ENCODE measurements around the gene ZNF614.
"Not testable (repeated sequence)": the region's sequence is repeated elsewhere in the genome, so short reads cannot be mapped to it uniquely, and the experiment has no call there.

The ZNF614 gene

DNA sequence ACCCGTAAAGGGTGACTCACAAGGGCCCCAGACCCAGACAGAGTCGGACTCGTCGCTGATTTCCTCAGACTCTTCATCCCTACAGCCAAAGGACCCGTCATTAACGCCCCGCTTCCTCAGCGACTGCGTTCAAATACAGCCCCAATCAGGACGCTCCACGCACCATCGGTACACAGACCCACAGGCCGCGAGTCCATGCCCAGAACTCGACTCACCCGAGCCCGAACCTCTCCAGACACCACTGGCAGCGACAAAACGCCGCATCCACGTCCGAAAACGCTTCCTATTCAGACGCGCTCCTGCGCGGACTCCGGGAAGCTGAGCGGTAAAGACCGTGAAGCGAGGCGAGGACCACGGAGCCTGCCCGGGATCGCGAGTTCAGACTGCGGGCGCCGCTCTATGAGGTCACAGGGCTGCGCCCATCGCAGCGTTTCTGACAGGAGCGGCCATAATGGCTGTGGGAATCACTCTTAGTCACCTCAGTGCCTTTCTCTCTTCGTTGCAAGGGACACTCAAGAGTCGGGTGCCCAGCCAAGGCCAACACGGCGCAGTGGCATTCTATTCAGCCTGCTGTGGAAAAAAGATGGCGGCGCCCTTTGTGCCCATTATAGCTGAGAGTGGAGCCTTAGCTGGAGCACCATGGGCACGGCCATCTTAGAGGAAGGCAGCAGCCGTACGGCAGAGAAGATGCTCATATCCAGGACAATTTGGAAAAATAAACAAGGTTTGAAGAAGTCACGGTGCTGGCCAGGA lies at the start of gene ZNF614:
Gene ZNF614, minus strand, starts transcription at position 353 of the 753 bp plus-strand sequence. CDS start 2,634 bp downstream, outside the sequence.
- in situ Hi-C loops (cut with MboI; ENCODE audit: low sequenced_read_pairs) = no loop called here

DNA sequence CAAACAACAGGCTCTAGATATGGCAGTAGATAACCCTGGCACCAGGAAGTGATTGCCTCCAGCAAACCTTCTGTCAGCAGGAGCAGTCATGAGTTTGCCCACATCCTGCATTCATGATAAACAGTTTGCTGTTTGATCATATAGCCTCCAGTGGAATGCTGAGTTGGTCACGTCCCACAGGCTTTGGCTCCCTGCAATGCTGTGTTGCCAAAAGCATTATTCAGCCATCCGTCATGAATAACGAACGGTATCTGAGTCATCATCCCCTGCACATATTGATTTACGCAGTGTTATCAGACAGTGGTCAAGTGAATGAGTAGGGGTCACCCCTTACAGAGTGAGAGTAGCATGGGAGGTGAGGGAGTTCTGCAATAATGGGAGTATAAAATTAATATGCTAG lies 42.3 kb upstream of the ZNF614 start:
- in situ Hi-C loops (cut with MboI; ENCODE audit: low sequenced_read_pairs) = no loop called here

GRCh38 chr19:52069653-52070052 lies 41.5 kb upstream of the ZNF614 start:
- in situ Hi-C loops (cut with MboI; ENCODE audit: low sequenced_read_pairs) = no loop called here

- in situ Hi-C loops (cut with MboI; ENCODE audit: low sequenced_read_pairs) = no loop called here
Measured at GRCh38 chr19:52066258-52066863, 38.2 kb upstream of the ZNF614 start.

DNA sequence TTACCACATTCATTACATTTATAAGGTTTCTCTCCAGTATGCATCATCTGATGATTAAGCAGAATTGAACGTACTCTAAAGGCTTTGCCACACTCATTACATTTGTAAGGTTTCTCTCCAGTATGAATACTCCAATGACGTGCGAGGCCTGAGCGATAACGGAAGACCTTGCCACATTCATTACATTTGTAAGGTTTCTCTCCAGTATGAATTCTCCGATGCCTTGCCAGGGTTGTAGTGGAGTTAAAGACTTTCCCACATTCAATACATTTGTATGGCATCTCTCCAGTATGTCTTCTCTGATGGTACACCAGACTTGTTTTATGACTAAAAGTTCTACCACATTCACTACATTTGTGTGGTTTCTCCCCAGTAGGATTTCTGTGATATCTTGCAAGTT lies 37.2 kb upstream of the ZNF614 start:
- in situ Hi-C loops (cut with MboI; ENCODE audit: low sequenced_read_pairs) = no loop called here

DNA sequence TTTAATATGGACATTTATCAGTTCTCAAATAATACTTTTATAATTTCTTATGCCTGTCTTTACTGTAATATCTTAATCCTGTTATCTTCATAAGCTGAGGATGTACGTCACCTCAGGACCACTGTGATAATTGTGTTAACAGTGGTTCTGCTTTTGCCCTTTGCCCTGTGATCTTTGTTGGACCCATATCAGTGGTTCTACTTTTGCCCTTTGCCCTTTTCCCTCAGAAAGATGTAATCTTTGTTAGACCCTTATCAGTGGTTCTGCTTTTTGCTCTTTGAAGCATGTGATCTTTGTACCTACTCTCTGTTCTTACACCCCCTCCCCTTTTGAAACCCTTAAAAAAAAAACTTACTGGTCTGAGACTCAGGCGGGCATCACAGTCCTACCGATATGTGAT lies 28.3 kb upstream of the ZNF614 start:
- in situ Hi-C loops (cut with MboI; ENCODE audit: low sequenced_read_pairs) = not testable (repeated sequence)

DNA sequence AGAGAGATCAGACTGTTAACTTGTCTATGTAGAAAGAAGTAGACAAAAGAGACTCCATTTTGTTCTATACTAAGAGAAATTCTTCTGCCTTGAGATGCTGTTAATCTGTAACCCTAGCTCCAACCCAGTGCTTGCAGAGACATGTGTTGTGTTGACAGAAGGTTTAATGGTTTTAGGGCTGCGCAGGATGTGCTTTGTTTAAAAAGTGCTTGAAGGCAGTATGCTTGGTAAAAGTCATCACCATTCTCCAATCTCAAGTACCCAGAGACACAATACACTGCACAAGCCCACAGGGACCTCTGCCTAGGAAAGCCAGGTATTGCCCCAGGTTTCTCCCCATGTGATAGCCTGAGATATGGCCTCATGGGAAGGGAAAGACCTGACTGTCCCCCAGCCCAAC lies 23.6 kb upstream of the ZNF614 start:
- in situ Hi-C loops (cut with MboI; ENCODE audit: low sequenced_read_pairs) = not testable (repeated sequence)

DNA sequence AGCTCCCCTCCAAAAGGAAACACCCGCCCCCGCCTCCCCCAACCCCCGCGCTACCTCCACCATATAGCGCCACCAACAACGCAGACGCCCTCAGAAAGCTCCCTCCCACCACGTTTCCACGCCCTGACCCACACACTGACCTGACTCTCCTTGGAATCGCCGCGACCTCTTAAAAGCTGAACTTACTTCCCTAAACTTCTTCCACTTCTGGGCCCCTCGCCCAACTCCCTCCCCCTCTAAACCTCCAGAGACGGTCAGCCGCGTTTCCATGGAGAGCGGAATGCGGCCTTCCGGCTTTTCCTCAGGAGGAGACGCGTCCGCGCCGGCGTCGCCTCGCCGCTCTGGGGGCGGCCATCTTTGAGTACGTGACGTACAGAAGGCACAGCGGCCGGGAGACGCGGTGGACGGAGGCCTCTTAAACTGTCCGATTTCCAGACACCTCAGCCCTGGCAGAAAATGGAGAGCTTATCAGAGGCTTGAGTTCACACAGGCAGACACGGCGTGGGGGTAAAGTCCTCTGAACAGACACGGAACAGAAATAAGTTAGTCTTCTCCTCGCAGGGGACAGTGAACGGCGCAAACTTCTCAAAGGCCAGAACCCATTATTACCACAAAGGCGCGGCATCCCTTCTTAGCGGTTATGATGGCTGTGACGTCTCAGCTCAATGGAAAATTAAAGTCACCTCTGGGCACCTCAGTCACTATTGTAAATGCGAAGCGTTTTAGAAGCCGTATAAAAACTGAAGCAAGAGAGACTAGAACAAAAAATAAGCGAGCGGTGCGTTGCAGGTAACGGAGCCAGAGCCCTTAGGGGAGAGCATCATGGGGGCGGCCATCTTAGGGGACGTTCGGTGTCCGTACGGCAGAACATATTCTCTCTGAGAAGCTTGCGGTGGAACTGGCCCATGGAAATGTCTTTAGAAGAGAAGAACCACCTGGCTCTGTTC lies 20.6 kb upstream of the ZNF614 start, which contains the start of gene ZNF432:
Gene ZNF432, minus strand, starts transcription at position 284 of the 947 bp plus-strand sequence. CDS start 1,970 bp downstream, outside the sequence.
- in situ Hi-C loops (cut with MboI; ENCODE audit: low sequenced_read_pairs) = no loop called here

- in situ Hi-C loops (cut with MboI; ENCODE audit: low sequenced_read_pairs) = no loop called here
Measured at GRCh38 chr19:52039169-52039568, 11.0 kb upstream of the ZNF614 start.

DNA sequence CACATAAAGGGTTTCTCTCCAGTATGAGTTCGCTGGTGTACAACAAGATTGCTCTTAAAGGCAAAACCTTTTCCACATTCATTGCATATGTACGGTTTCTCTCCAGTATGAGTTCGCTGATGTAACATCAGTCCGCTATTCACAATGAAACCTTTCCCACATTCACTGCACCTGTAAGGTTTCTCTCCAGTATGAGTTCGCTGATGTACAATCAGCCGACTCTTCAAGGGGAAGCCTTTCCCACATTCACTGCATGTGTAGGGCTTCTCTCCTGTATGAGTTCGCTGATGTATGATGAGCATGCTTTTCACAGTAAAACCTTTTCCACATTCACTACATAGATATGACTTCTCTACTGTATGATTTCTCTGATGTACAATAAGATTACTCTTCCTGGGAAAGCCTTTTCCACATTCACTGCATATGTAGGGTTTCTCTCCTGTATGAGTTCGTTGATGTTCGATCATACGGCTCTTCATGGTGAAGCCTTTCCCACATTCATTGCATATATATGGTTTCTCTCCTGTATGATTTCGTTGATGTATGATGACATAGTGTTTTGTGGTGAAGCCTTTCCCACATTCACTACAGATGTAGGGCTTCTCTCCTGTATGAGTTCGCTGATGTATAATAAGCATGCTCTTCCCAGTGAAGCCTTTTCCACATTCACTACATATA lies 6.0 kb upstream of the ZNF614 start:
- in situ Hi-C loops (cut with MboI; ENCODE audit: low sequenced_read_pairs) = no loop called here

- in situ Hi-C loops (cut with MboI; ENCODE audit: low sequenced_read_pairs) = no loop called here
Measured at GRCh38 chr19:52028780-52029123, 573 bp upstream of the ZNF614 start.

DNA sequence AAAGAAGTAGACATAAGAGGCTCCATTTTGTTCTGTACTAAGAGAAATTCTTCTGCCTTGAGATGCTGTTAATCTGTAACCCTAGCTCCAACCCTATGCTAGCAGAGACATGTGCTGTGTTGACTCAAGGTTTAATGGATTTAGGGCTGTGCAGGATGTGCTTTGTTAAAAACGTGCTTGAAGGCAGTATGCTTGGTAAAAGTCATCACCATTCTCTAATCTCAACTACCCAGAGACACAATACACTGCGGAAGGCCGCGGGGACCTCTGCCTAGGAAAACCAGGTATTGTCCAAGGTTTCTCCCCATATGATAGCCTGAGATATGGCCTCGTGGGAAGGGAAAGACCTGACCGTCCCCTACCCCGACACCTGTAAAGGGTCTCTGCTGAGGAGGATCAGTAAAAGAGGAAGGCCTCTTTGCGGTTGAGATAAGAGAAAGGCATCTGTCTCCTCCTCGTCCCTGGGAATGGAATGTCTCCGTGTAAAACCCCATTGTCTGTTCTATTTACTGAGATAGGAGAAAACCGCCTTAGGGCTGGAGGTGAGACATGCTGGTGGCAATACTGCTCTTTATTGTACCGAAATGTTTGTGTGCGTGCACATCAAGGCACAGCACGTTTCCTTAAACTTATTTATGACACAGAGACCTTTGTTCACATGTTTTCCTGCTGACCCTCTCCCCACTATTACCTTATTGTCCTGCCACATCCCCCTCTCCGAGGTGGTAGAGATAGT lies 1.8 kb downstream of the ZNF614 start:
- in situ Hi-C loops (cut with MboI; ENCODE audit: low sequenced_read_pairs) = not testable (repeated sequence)

DNA sequence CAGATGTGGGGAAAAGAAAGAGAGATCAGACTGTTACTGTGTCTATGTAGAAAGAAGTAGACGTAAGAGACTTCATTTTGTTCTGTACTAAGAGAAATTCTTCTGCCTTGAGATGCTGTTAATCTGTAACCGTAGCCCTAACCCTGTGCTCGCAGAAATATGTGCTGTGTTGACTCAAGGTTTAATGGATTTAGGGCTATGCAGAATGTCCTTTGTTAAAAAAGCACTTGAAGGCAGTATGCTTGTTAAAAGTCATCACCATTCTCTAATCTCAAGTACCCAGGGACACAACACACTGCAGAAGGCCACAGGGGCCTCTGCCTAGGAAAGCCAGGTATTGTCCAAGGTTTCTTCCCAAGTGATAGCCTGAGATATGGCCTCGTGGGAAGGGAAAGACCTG lies 3.7 kb downstream of the ZNF614 start:
- in situ Hi-C loops (cut with MboI; ENCODE audit: low sequenced_read_pairs) = not testable (repeated sequence)

GRCh38 chr19:52022193-52022592 lies 6.0 kb downstream of the ZNF614 start:
- in situ Hi-C loops (cut with MboI; ENCODE audit: low sequenced_read_pairs) = no loop called here

DNA sequence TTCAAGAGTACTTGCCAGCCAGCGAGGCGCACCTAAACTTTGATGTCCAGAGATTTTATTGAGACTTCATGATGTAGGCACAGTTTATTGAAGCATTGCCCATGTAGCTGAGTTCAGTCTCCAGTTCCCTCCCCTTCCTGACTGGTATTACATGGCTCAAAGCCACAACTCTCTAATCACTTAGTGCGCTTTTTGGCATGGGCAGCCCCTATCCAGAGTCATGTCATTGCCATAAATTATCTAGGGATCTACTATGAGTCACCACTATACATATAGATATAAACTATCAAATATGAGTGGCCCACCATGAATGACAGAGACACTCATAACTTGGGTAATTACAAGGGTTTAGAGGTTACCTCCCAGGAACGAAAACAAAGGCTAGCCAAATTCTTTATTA lies 7.7 kb downstream of the ZNF614 start:
- in situ Hi-C loops (cut with MboI; ENCODE audit: low sequenced_read_pairs) = no loop called here

GRCh38 chr19:52010674-52011073 lies 17.5 kb downstream of the ZNF614 start:
- in situ Hi-C loops (cut with MboI; ENCODE audit: low sequenced_read_pairs) = no loop called here

- in situ Hi-C loops (cut with MboI; ENCODE audit: low sequenced_read_pairs) = no loop called here
Measured at GRCh38 chr19:52007806-52008557, 20.2 kb downstream of the ZNF614 start, which contains the start of gene ZNF615. ZNF615 (minus strand) TSS chr19:52008211; CDS start chr19:52003711, 4,500 bp downstream.

- in situ Hi-C loops (cut with MboI; ENCODE audit: low sequenced_read_pairs) = no loop called here
Measured at GRCh38 chr19:52007451-52007805, 20.8 kb downstream of the ZNF614 start.

DNA sequence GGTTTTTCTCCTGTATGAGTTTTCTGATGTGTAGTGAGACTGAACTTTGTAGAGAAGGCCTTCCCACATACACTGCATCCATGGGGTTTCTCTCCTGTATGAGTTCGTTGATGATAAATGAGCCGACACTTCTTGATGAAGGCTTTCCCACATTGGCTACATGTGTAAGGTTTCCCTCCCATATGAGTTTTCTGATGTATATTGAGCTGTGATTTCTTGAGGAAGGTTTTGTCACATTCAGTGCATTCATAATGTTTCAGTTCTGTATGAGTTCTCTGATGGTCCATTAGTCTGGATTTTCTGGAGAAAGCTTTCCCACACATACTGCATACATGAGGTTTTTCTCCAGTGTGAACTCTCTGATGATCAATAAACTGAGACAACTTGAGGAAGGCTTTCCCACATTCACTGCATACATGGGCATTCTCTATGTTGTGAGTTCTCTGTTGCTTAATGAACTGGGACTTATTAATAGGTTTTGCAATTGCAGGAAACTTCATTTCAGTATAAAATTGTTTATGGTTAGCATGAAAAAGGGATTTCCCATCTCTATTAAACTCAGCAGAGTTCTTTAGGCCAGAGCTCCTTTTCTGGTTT lies 34.0 kb downstream of the ZNF614 start:
- in situ Hi-C loops (cut with MboI; ENCODE audit: low sequenced_read_pairs) = no loop called here
